Measurements from ENCODE around the gene HHAT.

DNA sequence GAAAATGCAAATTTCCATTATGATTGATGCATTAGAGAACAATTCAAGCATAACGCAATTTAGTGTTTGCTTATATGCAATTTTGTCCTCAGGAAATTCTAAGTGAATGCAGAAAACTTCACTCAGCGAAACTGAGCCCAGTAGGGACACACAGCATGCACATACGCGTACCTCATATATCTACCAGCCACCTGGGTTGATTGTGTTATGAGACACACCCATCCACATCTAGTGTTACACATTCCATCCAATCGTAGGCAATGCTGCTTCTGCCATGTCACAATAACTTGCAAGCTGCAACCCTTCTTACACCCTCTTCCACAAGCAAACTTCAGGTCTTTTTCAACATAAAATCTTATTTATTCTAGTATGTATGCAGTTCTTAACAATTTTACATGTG lies 312.9 kb downstream of the HHAT start:
- TF ChIP-seq CTCF (conservative IDR thresholded peaks at IDR 0.05; ENCODE audit: low read length) (no peak), EZH2phosphoT487 (IDR thresholded peaks at IDR 0.05; ENCODE audit: borderline replicate concordance, low read depth, low read length) (no peak)
